ENCODE data around the gene TBCC.
"Not testable (repeated sequence)": the region's sequence is repeated elsewhere in the genome, so short reads cannot be mapped to it uniquely, and the experiment has no call there.

The TBCC gene

GRCh38 chr6:42727627-42728026 is 18.3 kb downstream of the TBCC start:
- no peak for FAIRE-seq

GRCh38 chr6:42727087-42727611 is 18.8 kb downstream of the TBCC start:
- FAIRE-seq, result no peak

GRCh38 chr6:42726485-42727086 is 19.3 kb downstream of the TBCC start:
- FAIRE-seq, result peak; percentile 53

- no peak for FAIRE-seq
These were observed 19.9 kb downstream of the TBCC start for GRCh38 chr6:42726026-42726425.

GRCh38 chr6:42724825-42725224 is 21.1 kb downstream of the TBCC start:
- no peak for FAIRE-seq

GRCh38 chr6:42722497-42722896 is 23.4 kb downstream of the TBCC start, which contains the start of gene PRPH2:
TSS of gene PRPH2 (minus strand) at chr6:42722597. CDS start at chr6:42722334, 263 bp downstream.
- no peak for FAIRE-seq

- no peak for FAIRE-seq
These were observed 25.2 kb downstream of the TBCC start for GRCh38 chr6:42720739-42721138.

GRCh38 chr6:42715871-42716270 is 30.0 kb downstream of the TBCC start:
- no peak for FAIRE-seq

- FAIRE-seq, result no peak
These were observed 31.7 kb downstream of the TBCC start for GRCh38 chr6:42714098-42714761.

GRCh38 chr6:42711930-42712329 is 34.0 kb downstream of the TBCC start:
- FAIRE-seq, result no peak

- FAIRE-seq, result no peak
These were observed 35.6 kb downstream of the TBCC start for GRCh38 chr6:42710316-42710715.

GRCh38 chr6:42709871-42710270 is 36.0 kb downstream of the TBCC start:
- no peak for FAIRE-seq

GRCh38 chr6:42708096-42708495 is 37.8 kb downstream of the TBCC start:
- no peak for FAIRE-seq

GRCh38 chr6:42707595-42707994 is 38.3 kb downstream of the TBCC start:
- no peak for FAIRE-seq

GRCh38 chr6:42704937-42705374 is 40.9 kb downstream of the TBCC start:
- no peak for FAIRE-seq

- FAIRE-seq, result no peak
These were observed 41.5 kb downstream of the TBCC start for GRCh38 chr6:42704251-42704936.

- FAIRE-seq, result not testable (repeated sequence)
These were observed 43.1 kb downstream of the TBCC start for GRCh38 chr6:42702786-42703185.

GRCh38 chr6:42702200-42702599 is 43.7 kb downstream of the TBCC start:
- no peak for FAIRE-seq

GRCh38 chr6:42698217-42698616 is 47.7 kb downstream of the TBCC start:
- FAIRE-seq, result no peak

GRCh38 chr6:42697268-42697655 is 48.6 kb downstream of the TBCC start:
- FAIRE-seq, result no peak

- no peak for FAIRE-seq
These were observed 49.2 kb downstream of the TBCC start for GRCh38 chr6:42696526-42697267.

- FAIRE-seq, result no peak
These were observed 51.3 kb downstream of the TBCC start for GRCh38 chr6:42694586-42694985.

Data from endometrium (tissue), 2 donors.